Measurements from ENCODE around the gene TBCK. TPM values are rescaled to one million over a fixed set of nuclear protein-coding genes. Genes with fewer than 3 reads are reported as not detected.

The TBCK gene
- total RNA-seq, 1 donor: 68.8 TPM

DNA sequence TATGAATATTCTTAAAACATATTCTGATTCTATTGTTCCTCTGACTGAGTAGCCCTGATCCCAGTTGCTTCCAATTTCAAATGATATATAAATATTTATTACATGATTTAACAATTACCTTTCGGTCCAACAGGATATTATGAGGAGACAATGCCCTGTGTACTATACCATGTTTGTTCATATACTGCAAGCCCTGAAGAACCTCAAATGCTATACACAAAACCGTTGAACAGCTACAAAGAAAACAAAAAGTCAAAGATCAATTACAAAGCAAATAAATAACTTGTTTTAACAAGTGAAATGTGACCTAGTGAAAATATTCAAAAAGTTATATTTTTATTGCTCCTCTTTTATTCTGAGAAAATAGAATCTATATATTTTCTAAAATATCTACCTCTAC lies 54.0 kb downstream of the TBCK start:
- Histone ChIP-seq H3K4me2 (ENCODE audit: insufficient read depth, low read length) (no peak overlapping the region), H3K4me1 (ENCODE audit: insufficient read depth, low read length) (peaks cover 8% of the 10 kb centered on the region), H3K9me3 (ENCODE audit: low read depth, low read length) (no peaks in the 10 kb centered on the region), H2AFZ (ENCODE audit: low read length) (no peak overlapping the region), H3K4me3 (ENCODE audit: insufficient read depth, low read length) (no peak overlapping the region), H3K27ac (ENCODE audit: low read depth, low read length) (no peak overlapping the region), H4K20me1 (ENCODE audit: insufficient read depth, low read length) (no peaks in the 10 kb centered on the region), H3K36me3 (ENCODE audit: insufficient read depth, low read length) (no peaks in the 10 kb centered on the region), H3K79me2 (ENCODE audit: insufficient read depth, low read length) (no peaks in the 10 kb centered on the region), H3K27me3 (ENCODE audit: insufficient read depth, low read length) (no peaks in the 10 kb centered on the region)
- no peak for DNase-seq (ENCODE audit: insufficient read length, low spot score, missing footprints)
- TF ChIP-seq, protein P1, sequence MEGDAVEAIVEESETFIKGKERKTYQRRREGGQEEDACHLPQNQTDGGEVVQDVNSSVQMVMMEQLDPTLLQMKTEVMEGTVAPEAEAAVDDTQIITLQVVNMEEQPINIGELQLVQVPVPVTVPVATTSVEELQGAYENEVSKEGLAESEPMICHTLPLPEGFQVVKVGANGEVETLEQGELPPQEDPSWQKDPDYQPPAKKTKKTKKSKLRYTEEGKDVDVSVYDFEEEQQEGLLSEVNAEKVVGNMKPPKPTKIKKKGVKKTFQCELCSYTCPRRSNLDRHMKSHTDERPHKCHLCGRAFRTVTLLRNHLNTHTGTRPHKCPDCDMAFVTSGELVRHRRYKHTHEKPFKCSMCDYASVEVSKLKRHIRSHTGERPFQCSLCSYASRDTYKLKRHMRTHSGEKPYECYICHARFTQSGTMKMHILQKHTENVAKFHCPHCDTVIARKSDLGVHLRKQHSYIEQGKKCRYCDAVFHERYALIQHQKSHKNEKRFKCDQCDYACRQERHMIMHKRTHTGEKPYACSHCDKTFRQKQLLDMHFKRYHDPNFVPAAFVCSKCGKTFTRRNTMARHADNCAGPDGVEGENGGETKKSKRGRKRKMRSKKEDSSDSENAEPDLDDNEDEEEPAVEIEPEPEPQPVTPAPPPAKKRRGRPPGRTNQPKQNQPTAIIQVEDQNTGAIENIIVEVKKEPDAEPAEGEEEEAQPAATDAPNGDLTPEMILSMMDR (IDR thresholded peaks at IDR 0.05; ENCODE audit: extremely low read depth, low read depth, low read length): no peak

DNA sequence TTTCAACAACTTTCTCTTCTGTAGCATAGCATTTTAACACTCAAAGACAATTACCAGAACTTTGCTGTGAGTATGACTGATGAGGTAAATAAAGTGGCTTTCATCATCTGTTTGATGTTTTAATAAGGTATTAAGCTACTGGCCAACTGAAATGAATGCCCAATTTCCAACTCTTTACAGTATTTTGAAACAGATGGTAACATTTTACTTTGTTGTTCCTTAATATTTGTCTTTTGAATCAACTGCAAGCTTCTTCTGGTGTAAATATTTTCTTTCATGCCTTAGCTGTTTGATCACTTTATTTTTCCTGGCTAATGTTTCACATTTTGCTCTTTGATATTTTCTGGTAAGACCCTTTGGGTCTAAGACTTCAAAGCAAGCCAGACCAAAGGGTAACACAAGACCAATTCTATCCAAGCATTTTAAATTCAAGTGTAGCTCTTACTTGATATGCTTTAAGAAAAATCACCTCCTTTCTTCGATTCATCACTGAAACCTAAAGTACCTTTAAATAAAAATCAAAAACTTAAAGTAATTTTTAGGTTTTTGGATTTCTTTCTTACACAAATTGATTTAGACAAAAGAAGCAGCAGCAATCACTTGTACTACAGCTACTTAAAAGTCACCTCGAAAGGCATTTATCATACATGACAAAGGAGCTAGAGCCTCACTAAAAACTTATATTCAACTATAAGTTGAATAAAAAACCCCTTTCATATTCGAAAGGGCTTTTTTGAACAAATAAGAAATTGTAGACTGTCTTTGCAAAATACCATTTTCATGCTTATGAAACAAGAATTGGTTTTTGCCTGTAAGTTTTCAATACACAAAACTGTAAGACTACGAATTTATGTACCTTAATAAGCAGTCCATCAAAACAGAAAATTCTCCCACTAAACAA lies 57.6 kb downstream of the TBCK start:
- peak; percentile 74 for DNase-seq (ENCODE audit: insufficient read length, low spot score, missing footprints)
- TF ChIP-seq, protein P1 (IDR thresholded peaks at IDR 0.05; ENCODE audit: extremely low read depth, low read depth, low read length): no peak
- peak overlapping the region; percentile 26 for H3K4me2 ChIP-seq (ENCODE audit: insufficient read depth, low read length)
- peaks cover 8% of the 10 kb centered on the region for H3K4me1 ChIP-seq (ENCODE audit: insufficient read depth, low read length)
- peaks cover 5% of the 10 kb centered on the region for H3K36me3 ChIP-seq (ENCODE audit: insufficient read depth, low read length)
- H4K20me1 ChIP-seq (ENCODE audit: insufficient read depth, low read length): no peaks in the 10 kb centered on the region
- no peaks in the 10 kb centered on the region for H3K79me2 ChIP-seq (ENCODE audit: insufficient read depth, low read length)
- H3K4me3 ChIP-seq (ENCODE audit: insufficient read depth, low read length): no peak overlapping the region
- no peaks in the 10 kb centered on the region for H3K9me3 ChIP-seq (ENCODE audit: low read depth, low read length)
- H2AFZ ChIP-seq (ENCODE audit: low read length): no peak overlapping the region
- no peak overlapping the region for H3K27ac ChIP-seq (ENCODE audit: low read depth, low read length)
- no peaks in the 10 kb centered on the region for H3K27me3 ChIP-seq (ENCODE audit: insufficient read depth, low read length)

DNA sequence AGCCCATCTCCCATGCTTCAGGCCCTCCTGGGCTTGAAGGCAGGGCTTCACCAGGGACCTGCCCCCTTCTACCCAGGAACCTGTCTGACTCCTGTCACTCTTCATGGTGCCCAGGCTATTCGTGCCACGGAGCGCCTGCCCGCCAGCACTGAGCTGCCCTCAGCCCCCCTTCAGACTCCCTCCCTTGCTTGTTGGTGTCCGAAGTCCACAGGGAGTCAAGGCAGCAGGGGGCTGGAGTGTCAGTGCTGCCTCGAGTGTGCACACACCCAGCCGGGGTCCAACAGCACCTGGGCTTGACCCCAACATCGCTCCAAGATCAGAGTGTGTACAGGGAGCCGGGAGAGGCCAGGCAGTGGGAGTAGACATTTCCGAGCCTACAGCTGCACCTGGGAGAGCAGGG lies 59.8 kb downstream of the TBCK start:
- no peaks in the 10 kb centered on the region for H3K27me3 ChIP-seq (ENCODE audit: insufficient read depth, low read length)
- H3K4me1 ChIP-seq (ENCODE audit: insufficient read depth, low read length): peaks cover 8% of the 10 kb centered on the region
- no peak overlapping the region for H3K4me3 ChIP-seq (ENCODE audit: insufficient read depth, low read length)
- H3K9me3 ChIP-seq (ENCODE audit: low read depth, low read length): no peaks in the 10 kb centered on the region
- H3K27ac ChIP-seq (ENCODE audit: low read depth, low read length): no peak overlapping the region
- H3K79me2 ChIP-seq (ENCODE audit: insufficient read depth, low read length): no peaks in the 10 kb centered on the region
- DNase-seq (ENCODE audit: insufficient read length, low spot score, missing footprints): peak; percentile 21
- no peak overlapping the region for H2AFZ ChIP-seq (ENCODE audit: low read length)
- H3K36me3 ChIP-seq (ENCODE audit: insufficient read depth, low read length): peaks cover 5% of the 10 kb centered on the region
- TF ChIP-seq, protein P1 (IDR thresholded peaks at IDR 0.05; ENCODE audit: extremely low read depth, low read depth, low read length): no peak
- H3K4me2 ChIP-seq (ENCODE audit: insufficient read depth, low read length): no peak overlapping the region
- H4K20me1 ChIP-seq (ENCODE audit: insufficient read depth, low read length): no peaks in the 10 kb centered on the region

DNA sequence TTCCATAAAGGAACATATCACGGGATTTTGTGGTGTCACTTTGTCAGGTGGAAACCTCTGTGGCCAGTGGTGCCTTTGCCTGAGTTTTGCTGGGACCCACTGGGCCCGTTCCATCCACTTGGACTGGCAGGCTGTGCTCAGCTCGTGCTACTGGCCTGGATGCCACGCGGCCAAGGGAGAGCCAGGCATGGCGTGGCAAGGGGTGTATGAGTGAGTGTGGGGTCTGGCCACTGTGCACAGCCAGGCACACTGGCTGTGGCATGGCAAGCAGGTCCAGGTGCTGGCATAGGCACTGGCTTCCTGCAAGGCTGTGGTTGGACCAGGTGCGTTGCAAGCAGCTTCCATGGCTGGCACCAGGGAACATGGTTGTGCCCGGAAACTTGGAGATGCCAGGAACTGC lies 60.8 kb downstream of the TBCK start:
- Histone ChIP-seq H3K79me2 (ENCODE audit: insufficient read depth, low read length) (no peaks in the 10 kb centered on the region), H3K4me1 (ENCODE audit: insufficient read depth, low read length) (peaks cover 8% of the 10 kb centered on the region), H3K9me3 (ENCODE audit: low read depth, low read length) (no peaks in the 10 kb centered on the region), H3K4me2 (ENCODE audit: insufficient read depth, low read length) (no peak overlapping the region), H3K4me3 (ENCODE audit: insufficient read depth, low read length) (no peak overlapping the region), H2AFZ (ENCODE audit: low read length) (no peak overlapping the region), H3K27ac (ENCODE audit: low read depth, low read length) (no peak overlapping the region), H3K36me3 (ENCODE audit: insufficient read depth, low read length) (peaks cover 5% of the 10 kb centered on the region), H3K27me3 (ENCODE audit: insufficient read depth, low read length) (no peaks in the 10 kb centered on the region), H4K20me1 (ENCODE audit: insufficient read depth, low read length) (no peaks in the 10 kb centered on the region)
- TF ChIP-seq, protein P1 (IDR thresholded peaks at IDR 0.05; ENCODE audit: extremely low read depth, low read depth, low read length): no peak
- no peak for DNase-seq (ENCODE audit: insufficient read length, low spot score, missing footprints)

Measured in osteoblast (primary cell).